Lower leg skin (tissue), 4 donors: ENCODE data around the gene TRAM2. TPM values are rescaled to one million over a fixed set of nuclear protein-coding genes. Genes with fewer than 3 reads are reported as not detected.
A peak's percentile ranks its signal among the peaks of the same experiment; 100 is the strongest.

Source experiments
- DNase-seq, 2 donors: peaks; one replicate each; pipeline ENCODE4 v3.0.0-alpha.2; 2019; ENCODE audit warnings: low spot score in 2 of 2
- H3K4me3 ChIP-seq: fragments of 200-600 bp; sonication (generic); 2 replicates; pipeline ENCODE4 v1.5.1; 2017; ENCODE audit warnings: mild to moderate bottlenecking, low read depth; ENCODE audit not compliant: poor library complexity, severe bottlenecking
- POLR2A ChIP-seq, 2 donors: fragments of 450-650 bp; IDR thresholded peaks; one replicate each; pipeline ENCODE4 v1.6.1; 2016 to 2017; ENCODE audit warnings: antibody characterized with exemption in 2 of 2, mild to moderate bottlenecking in 1 of 2, moderate library complexity in 1 of 2
- WGBS, 2 donors: methylation state at CpG; one replicate each; pipeline ENCODE4 v1.1.5; 2018; 5-methylcytosine and 5-hydroxymethylcytosine counted together
- intact Hi-C: fragments of 100-400 bp; cut with DNase I; formaldehyde crosslinking; loops from one replicate; pipeline ENCODE4 v1.15.0; 2023; ENCODE audit warnings: low total_unique reads
- total RNA-seq, 4 donors: library from RNA; depleted of rRNA; stranded (reverse); fragments of >200 nt; gene quantifications; one replicate each; pipeline ENCODE4 v1.1.0, GENCODE V29; 2016
- TF ChIP-seq, protein P1 (sequence below), 3 donors: fragments of 450-650 bp; IDR thresholded peaks; one replicate each; pipeline ENCODE4 v1.5.1; 2016; ENCODE audit warnings: antibody characterized with exemption in 3 of 3, mild to moderate bottlenecking in 3 of 3, moderate library complexity in 2 of 3

TRAM2 gene
- total RNA-seq, 4 donors from 2014 or later, result 3.7 to 11.5 (median 7.0) TPM

DNA sequence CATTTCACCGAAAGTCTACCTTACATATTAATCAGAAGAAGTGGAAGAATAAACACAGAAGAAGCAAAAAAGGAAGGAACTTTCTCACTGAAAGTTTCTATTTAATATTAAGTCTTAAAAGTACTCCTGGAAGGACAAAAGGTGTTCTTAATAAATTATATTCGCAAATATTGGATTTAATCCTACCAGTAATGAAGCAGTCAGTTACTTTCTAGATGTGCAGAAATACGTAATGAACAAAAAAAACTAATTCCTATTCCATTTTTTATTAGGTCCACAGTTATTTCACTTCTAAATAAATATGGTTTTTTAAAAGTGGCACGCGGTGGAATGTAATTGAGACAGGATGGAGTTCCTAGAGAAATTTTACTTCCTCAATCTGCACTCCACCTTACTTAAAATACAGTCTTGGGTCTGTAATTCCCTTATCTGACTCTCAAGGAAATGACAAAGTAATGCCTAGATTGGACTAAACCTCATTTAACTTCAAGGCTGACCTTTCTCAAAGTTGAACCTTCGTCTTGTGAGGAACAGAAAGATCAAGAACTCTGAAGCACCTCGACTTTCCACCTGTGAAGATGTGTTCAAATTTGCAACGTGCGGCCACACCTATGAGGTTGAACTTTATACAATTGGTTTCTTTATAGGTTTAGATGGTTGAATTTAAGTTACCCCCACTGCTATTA is 1.1 kb upstream of the TRAM2 start:
- no peak for DNase-seq
- no peak for TF ChIP-seq POLR2A (IDR thresholded peaks at IDR 0.05)
- TF ChIP-seq, protein P1, sequence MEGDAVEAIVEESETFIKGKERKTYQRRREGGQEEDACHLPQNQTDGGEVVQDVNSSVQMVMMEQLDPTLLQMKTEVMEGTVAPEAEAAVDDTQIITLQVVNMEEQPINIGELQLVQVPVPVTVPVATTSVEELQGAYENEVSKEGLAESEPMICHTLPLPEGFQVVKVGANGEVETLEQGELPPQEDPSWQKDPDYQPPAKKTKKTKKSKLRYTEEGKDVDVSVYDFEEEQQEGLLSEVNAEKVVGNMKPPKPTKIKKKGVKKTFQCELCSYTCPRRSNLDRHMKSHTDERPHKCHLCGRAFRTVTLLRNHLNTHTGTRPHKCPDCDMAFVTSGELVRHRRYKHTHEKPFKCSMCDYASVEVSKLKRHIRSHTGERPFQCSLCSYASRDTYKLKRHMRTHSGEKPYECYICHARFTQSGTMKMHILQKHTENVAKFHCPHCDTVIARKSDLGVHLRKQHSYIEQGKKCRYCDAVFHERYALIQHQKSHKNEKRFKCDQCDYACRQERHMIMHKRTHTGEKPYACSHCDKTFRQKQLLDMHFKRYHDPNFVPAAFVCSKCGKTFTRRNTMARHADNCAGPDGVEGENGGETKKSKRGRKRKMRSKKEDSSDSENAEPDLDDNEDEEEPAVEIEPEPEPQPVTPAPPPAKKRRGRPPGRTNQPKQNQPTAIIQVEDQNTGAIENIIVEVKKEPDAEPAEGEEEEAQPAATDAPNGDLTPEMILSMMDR (IDR thresholded peaks at IDR 0.05), result no peak
- WGBS, 2 donors, result 59 to 60% methylated on average over 9 of the region's 9 CpGs
- peak overlapping the region; percentile 71 for H3K4me3 ChIP-seq
- intact Hi-C loops, result no loop called here

DNA sequence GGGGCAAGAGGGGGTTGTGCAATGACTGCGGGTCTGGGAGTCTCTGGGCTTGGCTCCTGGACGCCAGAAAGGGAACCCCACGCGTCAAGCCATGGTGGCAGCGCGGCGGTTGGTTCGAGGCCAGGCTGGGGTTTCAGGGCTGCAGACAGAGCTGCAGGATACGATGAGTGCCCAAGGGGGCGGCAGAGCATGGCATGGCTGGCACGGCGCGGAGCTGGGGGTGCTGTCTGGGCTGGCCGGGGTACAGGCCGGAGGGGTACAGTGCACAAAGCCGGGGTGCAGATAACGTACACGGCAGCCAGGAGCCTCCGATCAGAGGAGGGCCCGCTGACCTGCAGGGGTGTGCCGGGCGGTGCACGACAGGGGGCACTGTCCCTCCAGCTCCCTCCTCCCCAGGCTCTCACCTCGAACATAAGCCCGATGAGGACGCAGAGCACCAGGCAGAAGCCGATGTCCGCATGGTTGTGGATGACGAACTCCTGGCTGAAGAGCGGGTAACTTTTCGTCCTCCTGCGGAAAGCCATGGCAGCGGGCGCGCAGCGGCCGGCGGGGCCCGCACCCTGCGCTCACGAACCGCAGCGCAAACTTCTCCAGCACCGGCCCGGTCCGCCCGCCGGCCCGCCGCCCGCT is 353 bp downstream of the TRAM2 start:
- intact Hi-C loops, result no loop called here
- TF ChIP-seq, protein P1 (IDR thresholded peaks at IDR 0.05), result no peak
- peak in 1 of 2 donors; percentile 29 for TF ChIP-seq POLR2A (IDR thresholded peaks at IDR 0.05)
- peak; percentile 49 to 94 for DNase-seq
- WGBS, 2 donors, result 0 to 1% methylated on average over 4 to 26 of the region's 51 CpGs
- peak overlapping the region; percentile 72 for H3K4me3 ChIP-seq

DNA sequence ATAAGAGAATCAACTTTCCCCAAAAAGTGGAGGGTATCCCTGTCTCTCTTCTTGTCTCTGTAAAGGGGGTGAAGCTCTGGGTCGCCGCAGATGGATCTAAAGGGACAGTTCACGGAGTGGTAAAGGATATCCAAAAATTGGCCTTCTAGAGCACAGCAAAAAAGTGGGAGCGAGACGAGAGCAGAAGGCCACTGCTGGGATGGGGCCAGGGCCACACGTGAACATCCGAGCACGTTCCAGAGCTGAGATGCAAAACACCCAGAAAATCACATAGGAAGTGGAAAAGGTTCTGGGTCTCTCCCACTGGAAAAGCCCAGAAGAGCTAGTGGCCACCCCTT is 837 bp downstream of the TRAM2 start:
- intact Hi-C loops, result no loop called here
- peak in 1 of 2 donors; percentile 29 for DNase-seq
- H3K4me3 ChIP-seq, result peak overlapping the region; percentile 72
- 23 to 29% methylated on average over 8 of the region's 8 CpGs for WGBS, 2 donors
- TF ChIP-seq, protein P1 (IDR thresholded peaks at IDR 0.05), result no peak

GRCh38 chr6:52575502-52575892 is 1.4 kb downstream of the TRAM2 start:
- WGBS, 2 donors, result 19 to 42% methylated on average over 10 of the region's 10 CpGs
- DNase-seq, result peak in 1 of 2 donors; percentile 22
- no peak overlapping the region for H3K4me3 ChIP-seq
- TF ChIP-seq, protein P1 (IDR thresholded peaks at IDR 0.05), result no peak
- no peak for TF ChIP-seq POLR2A (IDR thresholded peaks at IDR 0.05)
- intact Hi-C loops, result no loop called here

DNA sequence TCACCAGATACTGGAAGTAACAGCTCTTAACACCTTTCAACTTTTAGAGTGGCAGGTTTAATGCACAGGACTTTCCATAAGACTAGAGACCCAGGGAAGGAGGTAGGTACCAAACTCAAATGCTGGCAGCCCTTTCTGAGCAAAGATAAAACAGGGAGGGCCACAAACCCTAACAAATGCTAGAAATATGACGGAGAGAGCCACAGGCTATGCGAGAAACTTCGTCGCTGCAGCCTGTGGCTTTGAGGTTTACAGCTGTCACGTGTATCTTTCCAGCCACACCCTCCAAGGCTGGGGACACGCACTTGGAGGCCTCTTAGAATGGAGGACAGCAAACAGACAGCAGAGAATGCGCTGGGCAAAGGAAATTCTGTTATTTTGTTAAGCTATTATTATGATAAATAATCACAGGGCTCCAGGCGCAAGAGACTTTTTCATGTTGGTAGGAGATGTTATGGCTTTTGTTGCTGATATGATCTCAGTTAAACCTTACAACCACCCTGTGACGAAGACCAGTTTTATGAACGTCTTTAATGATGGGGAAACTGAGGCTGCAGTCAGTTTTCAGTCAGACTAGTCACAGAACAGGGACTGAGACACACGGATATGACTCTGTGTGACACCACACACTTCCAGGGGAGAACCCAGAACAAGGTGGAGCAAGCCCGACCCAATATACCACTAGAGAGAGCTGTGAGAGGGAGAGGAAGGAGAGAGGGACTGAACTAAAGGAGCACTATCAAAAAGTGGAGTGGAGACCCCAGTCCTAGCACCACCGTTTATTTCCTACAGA is 2.0 kb downstream of the TRAM2 start:
- H3K4me3 ChIP-seq, result no peak overlapping the region
- intact Hi-C loops, result no loop called here
- WGBS, 2 donors, result 21 to 29% methylated on average over 13 of the region's 13 CpGs
- DNase-seq, result peak; percentile 75 to 91
- no peak for TF ChIP-seq POLR2A (IDR thresholded peaks at IDR 0.05)
- TF ChIP-seq, protein P1 (IDR thresholded peaks at IDR 0.05), result no peak
